ENCODE data around the gene HECW1.

DNA sequence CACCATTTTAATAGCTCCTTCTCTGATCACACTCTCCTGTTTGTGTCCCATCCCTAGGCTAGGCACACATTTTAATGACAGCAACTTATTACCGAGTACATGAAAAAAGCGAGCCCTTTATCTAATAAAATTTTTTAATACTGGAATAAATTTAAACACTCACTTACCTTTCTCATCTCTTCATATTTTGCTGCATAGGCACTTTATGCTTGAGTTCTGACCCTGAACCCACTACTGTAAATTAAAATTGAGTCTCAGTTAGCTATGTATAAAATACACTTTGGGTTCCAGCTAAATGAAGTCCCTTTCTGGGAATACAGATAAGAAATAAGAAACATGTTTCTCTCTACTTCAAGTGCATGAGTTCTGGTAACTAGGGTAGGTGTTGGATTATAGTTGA, 104.6 kb downstream of the HECW1 start:
- TF ChIP-seq CTCF (conservative IDR thresholded peaks at IDR 0.05; ENCODE audit: low read length) (no peak), EZH2phosphoT487 (IDR thresholded peaks at IDR 0.05; ENCODE audit: borderline replicate concordance) (no peak)
